HL-60 (cell line): Measurements from ENCODE around the gene LINC01488.

Experiments
- TF ChIP-seq, protein P1 (sequence below): IDR thresholded peaks from one replicate; pipeline ENCODE4 v1.5.1; 2011; ENCODE audit warnings: low read length, control low read depth, inconsistent platforms; ENCODE audit not compliant: insufficient read depth
- TF ChIP-seq, protein P2 (sequence below): IDR thresholded peaks from 2 replicates; pipeline ENCODE4 v1.6.1; 2012; ENCODE audit warnings: low read depth; ENCODE audit not compliant: insufficient replicate concordance

DNA sequence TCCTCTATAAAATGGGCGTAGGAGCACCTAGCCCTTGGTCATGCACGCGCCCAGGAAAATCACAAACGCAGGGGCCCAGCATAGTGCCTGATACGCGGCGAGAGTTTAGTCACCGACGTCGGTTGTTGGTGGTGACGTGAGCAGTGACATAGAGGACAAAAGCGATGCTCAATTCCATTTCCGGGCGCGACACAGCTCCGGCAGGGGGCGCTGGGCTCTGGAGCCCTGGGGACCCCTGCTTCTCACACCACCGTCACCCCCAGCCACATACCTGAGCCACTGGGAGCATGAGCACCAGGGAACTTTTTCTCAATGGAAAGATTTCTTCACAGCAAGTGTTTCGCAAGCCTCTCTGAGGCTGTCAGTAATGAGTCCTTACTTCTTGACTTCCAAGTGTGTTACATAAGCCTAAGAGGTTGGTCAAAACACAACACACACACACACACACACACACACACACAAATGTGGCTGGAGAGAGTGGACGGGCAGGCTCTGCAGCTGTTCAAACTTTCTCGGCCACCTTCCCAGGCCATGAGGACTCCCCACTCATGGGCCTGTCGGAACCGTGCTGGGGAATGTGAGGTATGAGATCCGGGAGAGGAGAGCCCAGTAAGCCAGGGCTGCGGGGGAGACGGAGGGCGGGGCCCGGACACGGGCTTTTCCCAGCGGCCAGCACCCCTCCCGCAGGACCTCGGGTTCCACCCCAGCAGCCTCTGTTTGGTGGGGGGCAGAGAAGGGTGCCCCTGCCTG is 36.9 kb upstream of the LINC01488 start:
- TF ChIP-seq, protein P1, sequence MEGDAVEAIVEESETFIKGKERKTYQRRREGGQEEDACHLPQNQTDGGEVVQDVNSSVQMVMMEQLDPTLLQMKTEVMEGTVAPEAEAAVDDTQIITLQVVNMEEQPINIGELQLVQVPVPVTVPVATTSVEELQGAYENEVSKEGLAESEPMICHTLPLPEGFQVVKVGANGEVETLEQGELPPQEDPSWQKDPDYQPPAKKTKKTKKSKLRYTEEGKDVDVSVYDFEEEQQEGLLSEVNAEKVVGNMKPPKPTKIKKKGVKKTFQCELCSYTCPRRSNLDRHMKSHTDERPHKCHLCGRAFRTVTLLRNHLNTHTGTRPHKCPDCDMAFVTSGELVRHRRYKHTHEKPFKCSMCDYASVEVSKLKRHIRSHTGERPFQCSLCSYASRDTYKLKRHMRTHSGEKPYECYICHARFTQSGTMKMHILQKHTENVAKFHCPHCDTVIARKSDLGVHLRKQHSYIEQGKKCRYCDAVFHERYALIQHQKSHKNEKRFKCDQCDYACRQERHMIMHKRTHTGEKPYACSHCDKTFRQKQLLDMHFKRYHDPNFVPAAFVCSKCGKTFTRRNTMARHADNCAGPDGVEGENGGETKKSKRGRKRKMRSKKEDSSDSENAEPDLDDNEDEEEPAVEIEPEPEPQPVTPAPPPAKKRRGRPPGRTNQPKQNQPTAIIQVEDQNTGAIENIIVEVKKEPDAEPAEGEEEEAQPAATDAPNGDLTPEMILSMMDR = peak; percentile 60
- TF ChIP-seq, protein P2, sequence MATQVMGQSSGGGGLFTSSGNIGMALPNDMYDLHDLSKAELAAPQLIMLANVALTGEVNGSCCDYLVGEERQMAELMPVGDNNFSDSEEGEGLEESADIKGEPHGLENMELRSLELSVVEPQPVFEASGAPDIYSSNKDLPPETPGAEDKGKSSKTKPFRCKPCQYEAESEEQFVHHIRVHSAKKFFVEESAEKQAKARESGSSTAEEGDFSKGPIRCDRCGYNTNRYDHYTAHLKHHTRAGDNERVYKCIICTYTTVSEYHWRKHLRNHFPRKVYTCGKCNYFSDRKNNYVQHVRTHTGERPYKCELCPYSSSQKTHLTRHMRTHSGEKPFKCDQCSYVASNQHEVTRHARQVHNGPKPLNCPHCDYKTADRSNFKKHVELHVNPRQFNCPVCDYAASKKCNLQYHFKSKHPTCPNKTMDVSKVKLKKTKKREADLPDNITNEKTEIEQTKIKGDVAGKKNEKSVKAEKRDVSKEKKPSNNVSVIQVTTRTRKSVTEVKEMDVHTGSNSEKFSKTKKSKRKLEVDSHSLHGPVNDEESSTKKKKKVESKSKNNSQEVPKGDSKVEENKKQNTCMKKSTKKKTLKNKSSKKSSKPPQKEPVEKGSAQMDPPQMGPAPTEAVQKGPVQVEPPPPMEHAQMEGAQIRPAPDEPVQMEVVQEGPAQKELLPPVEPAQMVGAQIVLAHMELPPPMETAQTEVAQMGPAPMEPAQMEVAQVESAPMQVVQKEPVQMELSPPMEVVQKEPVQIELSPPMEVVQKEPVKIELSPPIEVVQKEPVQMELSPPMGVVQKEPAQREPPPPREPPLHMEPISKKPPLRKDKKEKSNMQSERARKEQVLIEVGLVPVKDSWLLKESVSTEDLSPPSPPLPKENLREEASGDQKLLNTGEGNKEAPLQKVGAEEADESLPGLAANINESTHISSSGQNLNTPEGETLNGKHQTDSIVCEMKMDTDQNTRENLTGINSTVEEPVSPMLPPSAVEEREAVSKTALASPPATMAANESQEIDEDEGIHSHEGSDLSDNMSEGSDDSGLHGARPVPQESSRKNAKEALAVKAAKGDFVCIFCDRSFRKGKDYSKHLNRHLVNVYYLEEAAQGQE = no peak
